GM12801 (cell line): ENCODE measurements around the gene EREG.

Experiments
- CTCF ChIP-seq: IDR thresholded peaks from one replicate; pipeline ENCODE4 v1.5.1; 2011; ENCODE audit warnings: control low read depth; ENCODE audit not compliant: insufficient read length; ENCODE audit errors: extremely low read depth

Gene EREG

DNA sequence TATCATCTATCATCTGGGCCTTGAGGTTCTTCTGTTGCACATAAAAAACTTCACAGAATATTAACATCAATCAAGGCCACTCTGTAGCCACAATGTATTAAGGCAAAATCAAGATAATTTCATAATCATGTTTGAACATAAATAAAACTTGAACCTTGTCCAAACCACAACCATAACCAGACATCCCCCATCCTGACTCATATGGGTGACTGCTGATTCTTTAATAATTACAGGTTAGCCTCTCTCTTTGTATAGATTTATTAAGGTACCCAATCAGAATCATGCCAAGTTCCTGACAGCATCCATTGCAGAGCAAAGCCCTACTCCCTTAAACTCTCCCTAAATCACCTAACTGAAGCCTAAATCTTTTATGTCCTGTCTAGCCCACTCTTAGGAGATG is 63.3 kb downstream of the EREG start:
- TF ChIP-seq CTCF: no peak

- no peak for TF ChIP-seq CTCF
These were observed 66.3 kb downstream of the EREG start for GRCh38 chr4:74431113-74431826.

DNA sequence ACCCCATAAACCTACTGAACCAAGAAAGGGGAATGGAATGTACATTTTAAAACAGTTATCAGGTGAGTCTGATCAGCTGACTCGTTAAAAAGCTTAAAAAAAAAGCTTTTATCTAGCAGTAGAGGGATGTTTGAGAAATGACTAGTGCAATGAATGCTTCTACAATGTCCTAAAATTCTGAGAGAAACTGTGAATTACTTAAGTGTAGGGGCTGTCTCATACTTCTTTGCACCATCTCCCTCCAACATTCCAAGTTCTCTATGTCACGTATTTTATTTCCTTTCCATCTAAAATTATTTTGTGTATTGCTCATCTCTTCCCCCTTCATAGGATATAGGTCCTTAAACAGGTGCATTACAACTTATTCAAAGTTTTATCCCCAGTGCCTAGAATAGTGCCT is 68.1 kb downstream of the EREG start:
- no peak for TF ChIP-seq CTCF

DNA sequence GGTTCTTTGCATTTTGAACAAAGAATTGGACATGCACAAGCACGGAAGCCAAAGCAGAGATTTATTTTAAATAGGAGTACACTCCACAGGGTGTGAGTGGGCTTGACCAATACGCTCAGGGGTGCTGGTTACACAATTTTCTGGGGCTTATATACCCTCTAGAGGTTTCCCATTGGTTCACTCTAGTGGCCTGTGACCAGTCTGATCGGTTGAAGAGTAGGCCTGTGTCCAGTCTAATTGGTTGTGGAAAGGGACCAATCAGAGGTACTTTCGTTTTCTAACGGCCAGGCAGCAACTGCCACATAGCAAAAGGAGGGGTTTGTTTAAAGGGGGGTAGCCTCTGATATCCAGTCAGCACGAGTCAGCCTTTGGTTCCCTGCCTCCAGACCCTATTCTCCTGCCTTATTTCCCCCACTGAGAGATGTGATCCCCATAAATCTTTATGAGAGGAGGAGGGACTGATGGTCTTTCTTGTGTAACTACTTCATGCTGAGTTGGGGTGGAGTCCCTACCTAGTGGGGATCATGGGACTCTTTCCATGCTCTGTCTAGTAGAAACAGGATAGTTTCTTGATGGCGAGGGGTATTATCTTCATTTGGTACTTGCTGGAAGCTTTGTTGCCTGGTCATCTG is 68.7 kb downstream of the EREG start:
- no peak for TF ChIP-seq CTCF

- no peak for TF ChIP-seq CTCF
These were observed 70.4 kb downstream of the EREG start for GRCh38 chr4:74435296-74435695.

DNA sequence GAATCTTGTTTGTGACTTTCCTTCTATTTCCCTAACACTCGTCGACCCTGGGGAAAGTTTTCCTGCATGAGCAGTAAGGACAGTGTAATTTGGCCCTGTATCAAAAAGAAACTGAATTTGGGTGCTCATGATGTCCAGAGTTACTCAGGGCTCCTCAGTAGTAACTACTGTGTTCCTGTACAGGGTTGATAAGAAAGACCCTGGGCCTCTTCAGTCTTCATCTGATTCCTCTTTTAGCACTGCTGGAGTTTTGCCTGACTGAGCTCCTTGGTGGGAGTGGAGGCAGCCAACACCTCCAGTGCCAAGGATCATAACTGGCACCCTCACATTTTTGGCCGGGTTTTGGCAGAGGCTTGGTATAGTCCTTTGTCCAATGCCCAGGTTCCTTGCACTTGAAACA is 72.9 kb downstream of the EREG start:
- TF ChIP-seq CTCF: no peak
